Measurements from ENCODE around the gene SURF1.

The SURF1 gene

DNA sequence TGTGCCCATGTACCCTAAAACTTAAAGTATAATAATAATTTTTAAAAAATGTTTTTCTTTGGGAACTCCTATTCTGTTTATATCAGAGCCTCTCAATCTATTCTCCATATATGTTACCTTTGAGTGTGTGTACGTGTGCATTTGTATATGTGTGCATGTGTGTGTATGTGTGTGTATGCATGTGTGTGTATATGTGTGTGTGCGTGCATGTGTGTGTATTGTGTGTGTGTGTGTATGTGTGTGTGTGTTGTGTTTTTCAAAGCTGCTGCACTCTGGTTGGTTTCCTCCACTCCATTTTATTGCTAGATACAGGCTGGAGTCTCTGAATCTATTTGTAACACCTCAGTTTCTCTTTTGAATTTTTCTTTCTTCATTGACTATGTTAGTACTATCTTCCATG is 40.3 kb downstream of the SURF1 start:
- DNase-seq = no peak

DNA sequence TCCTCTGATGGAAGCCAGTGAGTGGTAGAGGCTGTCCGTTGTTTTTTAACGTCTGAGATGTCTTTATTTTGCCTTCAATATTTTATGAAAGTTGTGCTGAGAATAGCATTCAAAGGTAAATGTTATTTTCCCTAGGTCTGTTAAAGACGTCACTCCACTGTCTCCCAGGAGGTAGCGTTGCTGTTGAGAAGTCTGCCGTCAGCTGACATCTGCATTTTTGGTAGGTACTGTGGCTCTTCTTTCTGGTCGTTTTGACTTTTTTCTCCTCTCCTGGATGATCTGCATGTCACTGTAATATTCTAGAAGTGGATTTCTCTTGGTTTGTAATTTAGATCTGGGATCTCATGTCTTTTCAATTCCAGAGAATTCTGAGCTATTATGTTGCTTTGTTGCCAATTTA is 46.7 kb downstream of the SURF1 start:
- no peak for DNase-seq

DNA sequence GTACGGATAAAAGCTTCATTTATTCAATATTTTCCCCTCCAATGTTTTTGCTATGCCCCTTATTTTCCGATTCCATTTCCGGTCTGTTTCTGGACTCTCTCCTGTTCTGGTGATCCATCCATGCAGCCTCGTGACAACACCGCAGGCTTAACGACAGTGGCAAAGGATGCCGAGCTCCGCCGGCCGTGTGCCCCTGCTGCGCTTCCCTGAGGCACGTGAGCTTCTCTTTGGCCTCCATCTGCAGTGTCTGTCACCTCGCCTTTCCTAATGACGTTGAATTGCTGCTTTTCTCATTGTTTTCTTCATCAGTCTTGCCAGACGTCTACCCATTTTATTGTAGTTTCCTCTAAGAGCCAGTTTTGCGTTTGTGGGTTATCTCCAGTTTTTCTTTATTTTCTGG is 49.0 kb downstream of the SURF1 start:
- no peak for DNase-seq

DNA sequence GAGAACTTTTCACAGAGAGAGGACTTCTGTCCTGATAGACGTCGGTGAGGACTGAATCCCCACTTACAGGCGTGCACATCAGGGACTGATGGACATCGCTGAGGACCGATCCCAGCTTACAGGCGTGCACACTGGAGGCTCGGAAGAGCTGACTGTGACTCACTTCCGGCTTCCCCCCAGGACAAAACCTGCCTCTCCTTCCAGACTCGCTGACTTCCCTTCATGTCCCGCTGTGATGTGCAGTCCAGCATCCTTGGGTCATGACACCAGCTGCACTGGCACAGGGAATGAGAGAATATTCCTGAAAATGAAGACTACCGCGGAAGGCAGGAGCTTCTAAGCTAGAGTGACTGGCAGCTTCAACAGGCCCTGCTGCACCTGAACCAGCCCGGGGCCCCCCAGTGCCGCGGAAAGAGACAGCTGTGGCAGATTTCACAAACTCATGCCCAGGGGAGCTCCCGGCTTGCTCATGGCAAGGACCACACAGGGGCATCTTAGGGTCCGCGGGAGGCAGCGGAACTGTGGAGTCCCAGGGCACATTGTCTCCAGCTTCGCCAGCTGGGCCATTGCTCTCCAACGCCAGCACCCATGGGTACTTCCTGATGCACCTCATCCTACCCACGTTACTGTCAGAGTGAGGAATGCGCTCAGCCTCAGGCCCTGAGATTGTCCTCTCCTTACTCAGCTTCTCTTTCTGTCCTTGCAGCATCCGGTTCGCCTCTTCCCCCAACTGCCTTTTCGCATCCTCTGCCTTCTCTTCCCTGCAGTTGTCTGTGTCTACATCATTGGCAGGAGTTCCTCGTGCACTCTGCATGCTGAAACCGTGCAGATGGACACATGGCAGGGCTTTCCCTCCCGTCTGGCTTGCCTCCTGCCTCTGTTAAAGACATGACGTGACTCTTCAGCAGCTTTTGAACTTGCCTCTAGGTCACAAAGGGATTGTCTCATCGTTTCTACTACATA is 49.8 kb downstream of the SURF1 start:
- no peak for DNase-seq

DNA sequence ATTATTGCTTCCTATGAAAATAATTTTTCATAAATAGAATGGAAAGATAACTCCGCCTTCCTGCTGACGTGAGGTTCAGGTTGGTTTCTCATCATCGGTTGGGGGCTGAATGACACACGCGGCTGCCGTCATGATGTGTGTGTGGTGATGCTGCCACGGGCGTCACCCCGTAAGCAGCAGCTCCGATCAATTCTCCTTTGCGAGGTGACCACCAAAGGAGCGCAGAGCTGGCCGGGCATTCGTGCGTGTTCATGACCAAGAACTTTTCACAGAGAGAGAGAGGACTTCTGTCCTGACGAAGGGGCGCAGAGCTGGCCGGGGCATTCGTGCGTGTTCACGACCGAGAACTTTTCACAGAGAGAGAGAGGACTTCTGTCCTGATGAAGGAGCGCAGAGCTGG is 50.6 kb downstream of the SURF1 start:
- DNase-seq = no peak

DNA sequence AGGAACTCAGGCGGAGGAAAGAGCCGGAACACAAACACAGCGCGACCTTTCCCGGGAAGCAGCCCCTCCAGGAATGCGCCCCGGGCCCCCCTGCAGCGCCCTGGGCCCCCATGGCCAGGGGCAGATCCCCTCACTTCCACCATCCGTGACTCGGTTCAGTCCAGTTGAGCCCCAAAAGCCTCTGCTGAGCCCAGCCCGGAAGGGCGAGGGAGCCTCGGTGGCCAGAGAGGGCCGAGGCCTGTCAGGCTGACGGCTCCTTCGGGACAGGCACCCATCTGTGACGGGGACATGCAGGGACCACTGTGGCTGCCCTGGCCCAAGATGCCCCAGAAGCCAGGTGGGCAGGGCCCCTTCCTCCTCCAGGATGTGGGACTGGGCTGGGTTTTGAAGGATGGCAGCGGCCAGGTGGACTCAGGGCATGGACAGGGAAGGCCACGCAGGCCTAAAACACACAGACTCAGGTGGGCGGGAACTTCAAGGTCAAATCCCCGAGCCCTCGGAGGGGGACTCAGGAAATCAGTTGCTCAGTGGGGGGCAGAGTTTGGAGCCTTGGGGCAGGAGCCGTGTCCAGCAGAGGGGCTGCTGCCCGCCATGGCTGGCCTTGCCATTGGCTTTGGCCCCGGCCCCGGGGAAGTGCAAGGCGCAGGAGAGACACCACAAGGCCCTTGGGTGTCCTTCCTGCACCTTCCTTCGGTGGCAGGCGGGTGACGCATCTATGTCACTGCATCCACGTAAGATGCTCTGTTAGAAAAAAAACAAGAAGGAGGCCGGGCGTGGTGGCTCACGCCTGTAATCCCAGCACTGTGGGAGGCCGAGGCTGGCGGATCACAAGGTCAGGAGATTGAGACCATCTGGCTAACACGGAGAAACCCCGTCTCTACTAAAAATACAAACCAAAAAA is 51.6 kb downstream of the SURF1 start:
- DNase-seq = no peak

DNA sequence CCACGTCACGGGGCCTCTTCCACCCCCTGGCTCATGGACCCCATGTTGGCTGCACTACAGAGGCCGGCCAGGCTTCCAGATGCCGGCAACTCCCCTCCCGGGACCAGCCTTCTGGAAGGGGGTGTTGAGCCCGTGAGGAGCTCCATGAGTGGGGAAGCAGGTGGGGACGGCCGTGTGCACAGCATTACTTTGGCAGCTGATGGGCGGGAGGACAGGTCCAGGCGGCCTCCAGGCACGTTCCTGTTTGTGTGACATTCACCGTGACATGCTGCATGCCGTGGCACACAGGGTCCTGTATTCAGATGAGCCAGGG is 52.2 kb downstream of the SURF1 start:
- DNase-seq = no peak

DNA sequence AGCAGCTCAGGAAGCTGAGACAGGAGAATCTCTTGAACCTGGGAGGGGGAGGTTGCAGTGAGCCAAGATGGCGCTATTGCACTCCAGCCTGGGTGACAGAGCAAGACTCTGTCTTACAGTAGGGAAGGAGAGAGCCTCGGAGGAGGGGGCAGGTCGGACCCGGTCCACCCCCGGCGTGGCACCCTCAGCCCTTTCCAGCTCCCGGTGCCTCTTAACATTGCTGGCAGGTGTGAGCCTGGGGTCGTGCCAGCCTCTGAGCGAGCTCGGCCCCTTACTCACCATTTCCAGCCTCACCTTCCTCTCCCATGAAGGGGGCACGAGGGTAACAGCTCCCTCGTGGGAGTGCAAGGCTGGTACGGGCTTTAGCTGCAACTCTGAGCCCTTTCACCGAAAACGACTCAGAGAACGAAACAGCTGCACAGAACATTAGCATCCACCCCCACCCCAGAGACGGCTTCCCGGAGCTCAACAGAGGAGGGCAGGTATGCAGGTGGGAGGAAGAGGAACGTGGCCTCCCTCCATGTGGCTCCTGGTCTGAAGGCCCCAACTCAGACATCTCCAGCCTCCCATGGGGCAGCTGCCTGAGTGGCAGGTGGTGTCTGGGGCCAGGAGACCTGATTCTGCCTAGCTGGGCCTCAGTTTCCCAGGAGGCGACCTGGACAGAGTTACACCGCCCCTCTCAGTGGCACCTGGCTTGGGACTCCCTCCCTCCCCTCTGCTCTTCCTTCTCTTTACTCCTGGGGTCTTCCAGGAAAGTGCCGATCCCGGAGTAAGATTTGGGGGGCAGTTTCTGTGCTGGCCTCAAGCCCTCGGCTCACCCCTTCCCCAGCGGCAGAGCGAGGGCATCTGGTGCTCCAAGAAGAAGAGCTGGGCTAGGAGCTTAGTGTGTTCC is 52.8 kb downstream of the SURF1 start:
- no peak for DNase-seq

Measured in SHP77 (cell line).